DMS114 treated with DMSO at 0.1 percent for 48 hours (cell line): ENCODE data around the gene CXCL1.

Experiments
- DNase-seq: peaks from one replicate; lab custom pipeline; 2025; ENCODE audit not compliant: unreplicated experiment; lab: John Stamatoyannopoulos, UW

The CXCL1 gene

DNA sequence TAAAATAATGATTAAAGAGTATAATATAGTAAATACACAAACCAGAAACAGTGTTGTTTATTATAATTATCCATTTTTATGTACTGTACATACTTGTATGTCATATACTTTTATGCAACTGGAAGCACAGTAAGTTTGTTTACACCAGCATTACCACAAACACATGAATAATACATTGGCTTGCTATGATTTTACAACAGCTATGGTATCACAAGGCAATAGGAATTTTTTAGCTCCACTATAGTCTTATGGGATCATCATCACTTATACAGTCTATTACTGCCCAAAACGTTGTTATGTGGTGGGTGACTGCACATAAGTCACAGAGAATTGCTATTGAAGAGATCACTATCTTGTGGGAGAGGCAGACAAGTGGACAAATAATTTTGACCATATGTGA, 17.9 kb upstream of the CXCL1 start:
- no peak for DNase-seq

DNA sequence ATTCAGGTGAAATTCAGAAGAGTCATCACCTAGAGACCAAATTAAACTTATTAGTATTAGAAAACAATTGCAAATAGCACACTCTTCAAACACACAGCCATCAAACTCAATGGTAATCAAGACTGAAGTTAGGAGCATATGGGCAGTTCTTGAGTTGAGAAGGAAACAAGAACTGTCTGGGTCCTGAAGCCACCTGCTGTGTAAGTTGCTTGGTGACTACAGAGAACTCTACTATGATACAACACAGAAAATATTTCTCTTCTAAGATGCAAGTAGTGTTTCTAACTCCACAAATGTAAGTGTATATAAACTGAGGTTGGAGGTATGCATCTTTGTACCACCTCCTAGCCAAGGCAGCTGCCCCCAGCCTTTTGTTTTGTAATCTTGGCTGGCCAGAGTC, 16.4 kb upstream of the CXCL1 start:
- no peak for DNase-seq

DNA sequence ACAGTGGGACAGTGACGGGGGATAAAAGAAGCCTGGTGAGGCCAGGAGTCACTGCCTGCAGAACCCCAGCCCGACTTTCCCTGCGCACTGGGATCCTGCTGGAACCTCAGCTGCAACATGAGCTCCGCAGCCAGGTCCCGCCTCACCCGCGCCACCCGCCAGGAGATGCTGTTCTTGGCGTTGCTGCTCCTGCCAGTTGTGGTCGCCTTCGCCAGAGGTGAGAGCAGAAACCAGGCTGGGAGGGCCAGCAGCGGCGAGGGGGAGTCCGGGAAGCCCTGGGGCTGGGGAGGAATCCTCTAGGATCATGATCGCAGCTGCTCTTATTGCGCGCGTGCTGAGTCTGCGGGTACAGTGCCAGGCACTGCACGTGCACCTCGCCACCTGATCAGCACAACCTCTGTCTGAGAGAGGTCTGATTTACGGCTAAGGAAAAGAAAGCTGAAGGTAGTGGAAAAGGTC, 15.9 kb upstream of the CXCL1 start, which contains the start of gene PF4V1:
Gene PF4V1, plus strand, starts transcription at position 51 of the 459 bp plus-strand sequence. Its CDS starts 67 bp downstream, at position 118.
- no peak for DNase-seq

DNA sequence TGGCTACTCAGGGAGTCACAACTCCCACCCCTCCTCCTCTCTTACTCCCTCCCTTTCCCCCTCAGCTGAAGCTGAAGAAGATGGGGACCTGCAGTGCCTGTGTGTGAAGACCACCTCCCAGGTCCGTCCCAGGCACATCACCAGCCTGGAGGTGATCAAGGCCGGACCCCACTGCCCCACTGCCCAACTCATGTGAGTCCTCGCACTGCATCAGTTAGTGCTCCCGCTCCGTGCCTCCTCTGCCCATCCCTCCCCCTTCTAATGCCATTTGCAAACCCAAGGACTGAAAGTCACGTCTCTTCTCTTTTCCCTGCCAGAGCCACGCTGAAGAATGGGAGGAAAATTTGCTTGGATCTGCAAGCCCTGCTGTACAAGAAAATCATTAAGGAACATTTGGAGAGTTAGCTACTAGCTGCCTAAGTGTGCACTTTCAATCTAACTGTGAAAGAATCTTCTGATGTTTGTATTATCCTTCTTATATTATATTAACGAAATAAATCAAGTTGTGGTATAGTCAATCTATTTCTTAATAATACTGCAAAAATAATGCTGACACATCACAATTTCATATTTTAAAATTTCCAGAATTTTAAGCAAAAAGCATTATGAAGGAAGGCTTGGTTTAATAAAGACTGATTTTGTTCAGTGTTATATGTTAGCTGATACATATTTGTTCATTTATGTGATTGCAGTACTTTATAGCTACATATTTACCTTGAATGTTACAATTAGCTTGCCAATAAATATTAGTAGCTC, 15.3 kb upstream of the CXCL1 start:
- DNase-seq: no peak

DNA sequence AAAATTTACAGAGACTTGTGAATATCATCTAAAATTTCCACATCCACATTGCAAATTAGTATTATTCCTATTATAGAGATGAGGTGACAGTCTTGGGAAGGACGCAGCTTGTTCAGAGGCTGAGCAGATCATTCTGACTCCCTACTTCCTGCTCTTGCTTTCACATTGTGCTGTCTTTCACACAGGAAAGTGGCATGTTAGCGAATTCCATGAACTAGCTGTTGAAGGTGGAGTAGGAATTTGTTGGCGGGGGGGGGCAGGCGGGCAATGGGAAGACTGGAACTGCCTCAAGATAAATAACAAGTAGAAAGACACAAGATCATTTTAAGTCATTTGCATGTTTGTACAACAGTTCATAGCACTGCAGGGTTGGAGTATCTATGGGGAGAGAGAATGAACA, 13.8 kb upstream of the CXCL1 start:
- DNase-seq: no peak

DNA sequence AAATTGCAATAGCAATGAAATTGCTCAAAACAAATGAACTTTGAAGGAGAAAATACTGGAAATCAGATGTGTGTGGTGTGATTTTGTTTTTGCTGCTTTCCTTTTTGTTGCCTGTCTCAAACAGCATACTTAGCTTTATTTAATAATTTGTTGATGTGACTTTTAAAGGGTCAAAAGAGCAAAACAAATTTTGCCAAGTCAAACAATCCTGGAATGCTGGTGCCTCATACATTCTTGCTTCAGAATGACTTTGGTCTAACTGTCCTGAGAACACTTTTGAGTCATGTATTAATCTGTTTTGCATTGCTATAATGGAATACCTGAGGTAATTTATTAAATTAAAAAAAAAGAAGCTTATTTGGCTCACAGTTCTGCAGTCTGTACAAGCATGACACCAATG, 12.7 kb upstream of the CXCL1 start:
- no peak for DNase-seq

DNA sequence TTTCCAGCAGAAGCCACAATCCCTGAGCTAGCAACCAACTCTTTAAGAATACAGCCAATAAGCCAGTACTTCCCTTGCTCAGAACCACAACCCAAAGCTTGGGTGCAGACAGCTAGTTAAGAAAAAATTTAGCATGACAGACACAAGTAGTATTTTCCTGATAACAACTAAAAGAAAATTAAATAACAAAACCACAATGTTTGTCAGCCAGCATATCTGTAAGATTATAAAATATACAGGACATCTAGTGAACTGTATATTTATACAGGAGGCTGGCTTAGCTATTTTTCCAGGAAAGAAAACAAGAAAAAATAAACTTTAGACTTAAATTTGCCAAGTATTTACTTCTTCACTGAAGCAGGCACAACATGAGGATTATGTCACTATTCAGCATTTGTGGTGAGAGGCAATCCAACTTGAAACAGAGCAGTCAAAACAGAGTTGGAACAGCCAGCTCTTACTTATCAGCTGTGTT, 9.5 kb upstream of the CXCL1 start:
- no peak for DNase-seq

DNA sequence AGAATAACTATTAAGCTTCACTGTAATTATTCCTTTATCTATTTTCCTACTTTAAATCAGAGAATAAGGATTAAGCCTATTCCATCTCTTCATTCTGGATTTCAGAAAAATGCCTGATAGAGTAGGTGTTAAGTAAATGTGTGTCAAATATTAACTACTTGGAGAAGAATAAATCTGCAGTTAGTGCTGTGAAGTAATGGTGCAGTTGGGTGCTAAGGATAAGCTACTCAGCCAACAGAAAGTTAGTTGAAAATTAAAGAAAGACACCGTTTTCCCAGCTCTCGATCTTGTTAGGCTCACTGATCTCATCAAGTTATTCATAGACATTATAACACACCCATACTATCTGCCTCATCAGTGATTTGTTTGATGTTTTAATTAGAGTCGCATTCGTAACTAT, 9.0 kb upstream of the CXCL1 start:
- no peak for DNase-seq

DNA sequence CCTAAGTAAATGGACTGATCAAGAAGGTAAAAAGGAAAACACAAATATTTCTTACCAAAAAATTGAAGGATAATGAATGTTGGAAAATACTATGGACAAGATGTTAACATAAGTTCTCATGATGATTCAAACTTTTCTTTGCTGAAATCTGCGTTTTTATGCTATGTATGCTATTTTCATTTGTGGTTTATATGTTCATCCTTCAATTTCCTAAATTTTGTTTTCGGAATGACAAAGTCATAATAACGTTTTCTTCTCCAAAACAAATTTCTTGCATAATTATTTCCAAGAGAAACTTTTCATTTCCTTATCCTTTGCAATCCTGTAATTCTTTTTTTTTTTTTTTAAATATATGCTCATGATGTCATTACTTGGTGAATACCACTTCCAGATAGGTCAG, 8.3 kb upstream of the CXCL1 start:
- DNase-seq: no peak

DNA sequence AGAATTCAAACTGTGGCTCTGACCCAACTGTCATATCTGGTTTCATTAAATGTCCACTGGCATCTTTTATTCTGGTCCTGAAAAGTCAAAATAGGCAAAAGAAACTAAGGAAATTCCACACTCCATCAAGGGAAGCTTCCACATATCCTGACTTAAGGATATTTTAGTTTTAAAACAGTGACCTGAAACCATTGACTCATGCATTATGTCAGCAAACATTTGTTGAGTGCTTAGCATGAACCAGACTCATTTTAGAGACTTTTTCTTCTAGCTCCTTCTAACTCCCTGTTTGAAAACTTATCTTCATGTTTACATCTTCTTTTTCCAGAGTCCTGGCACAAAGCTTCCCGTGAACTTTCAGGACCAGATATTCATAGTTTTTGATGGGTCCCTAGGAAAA, 6.9 kb upstream of the CXCL1 start:
- DNase-seq: no peak

DNA sequence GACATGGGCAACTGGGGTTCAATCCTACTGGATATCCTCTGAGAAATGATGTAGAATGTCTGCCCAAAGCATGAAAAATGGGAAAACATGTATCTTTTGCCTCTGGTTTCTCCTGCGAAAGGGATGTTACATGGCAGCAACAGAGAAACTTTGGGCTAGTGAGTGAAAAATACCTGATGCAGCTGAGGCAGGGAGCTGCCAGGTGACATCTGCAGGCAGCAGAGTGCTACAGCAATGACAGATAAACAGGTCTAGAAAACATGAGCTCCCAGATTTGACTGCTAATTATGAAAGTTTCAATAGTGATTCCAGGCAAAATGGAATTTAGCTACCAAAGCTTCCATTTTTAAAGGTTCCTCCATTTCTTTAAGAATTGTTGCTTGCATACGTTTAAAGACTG, 4.8 kb upstream of the CXCL1 start:
- DNase-seq: no peak

DNA sequence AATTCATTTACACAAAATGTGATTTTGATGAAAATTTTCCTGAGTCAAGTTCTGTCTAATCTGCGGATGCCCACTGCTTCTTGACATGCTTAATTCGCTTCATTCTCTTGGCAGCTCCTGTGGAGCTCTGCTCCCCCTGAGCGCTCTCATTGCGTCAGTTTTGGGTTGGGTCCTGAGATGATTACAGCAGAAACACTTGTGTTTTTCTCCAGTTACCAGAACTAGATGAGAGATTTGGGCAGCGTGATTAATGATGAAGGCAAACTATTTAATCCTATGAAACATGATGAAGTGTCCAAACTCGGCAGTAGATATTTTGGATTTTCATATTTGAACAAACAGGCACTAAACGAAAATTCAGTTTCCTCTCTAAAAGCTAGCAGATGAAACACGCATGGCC, 4.2 kb upstream of the CXCL1 start:
- no peak for DNase-seq

DNA sequence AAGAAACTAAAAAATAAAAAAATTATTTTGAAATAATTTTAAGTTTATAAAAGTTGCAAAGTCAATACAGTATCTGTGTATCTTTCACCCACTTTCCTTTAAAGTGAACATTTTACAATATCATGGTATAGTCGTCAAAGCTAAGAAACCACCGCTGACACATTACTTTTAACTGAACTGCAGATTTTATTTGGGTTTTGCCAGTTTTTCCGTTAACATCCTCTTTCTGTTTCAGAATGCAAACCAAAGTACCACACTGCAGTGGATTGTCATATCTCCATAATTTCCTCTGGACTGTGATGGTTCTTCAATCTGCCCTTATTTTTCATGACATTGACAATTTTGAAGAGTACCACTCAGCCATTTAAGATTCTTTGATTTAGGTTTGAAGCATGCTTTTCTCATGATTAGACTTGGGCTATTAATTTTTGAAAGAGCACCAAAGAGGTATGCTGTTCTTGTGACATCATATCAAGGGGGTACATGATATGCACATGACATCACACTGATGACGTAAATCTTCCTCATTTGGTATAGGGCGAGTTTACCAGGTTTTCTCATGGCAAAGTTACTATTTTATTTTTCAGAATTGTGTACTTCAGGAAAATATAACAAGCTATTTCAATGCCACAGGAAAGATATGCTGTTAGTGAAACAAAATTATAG, 3.6 kb upstream of the CXCL1 start:
- no peak for DNase-seq

DNA sequence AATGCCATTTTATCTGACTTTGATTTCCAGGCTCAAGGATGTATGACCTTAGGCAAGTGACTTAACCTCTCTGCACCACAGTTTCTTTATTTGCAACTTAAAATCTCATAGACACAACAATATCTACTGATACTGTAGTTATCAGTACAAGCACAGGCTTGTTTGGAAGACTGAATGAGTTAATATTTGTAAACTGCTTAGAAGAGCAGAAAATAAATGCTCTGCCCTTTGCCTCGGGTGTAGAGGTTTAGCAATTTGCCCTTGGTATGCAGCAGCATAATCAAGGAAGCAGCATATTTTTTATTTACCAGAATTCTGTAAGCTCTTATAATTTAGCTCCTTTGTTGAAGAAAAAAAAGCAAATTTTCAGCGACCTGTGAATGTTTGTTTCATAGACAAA, 2.9 kb upstream of the CXCL1 start:
- no peak for DNase-seq

DNA sequence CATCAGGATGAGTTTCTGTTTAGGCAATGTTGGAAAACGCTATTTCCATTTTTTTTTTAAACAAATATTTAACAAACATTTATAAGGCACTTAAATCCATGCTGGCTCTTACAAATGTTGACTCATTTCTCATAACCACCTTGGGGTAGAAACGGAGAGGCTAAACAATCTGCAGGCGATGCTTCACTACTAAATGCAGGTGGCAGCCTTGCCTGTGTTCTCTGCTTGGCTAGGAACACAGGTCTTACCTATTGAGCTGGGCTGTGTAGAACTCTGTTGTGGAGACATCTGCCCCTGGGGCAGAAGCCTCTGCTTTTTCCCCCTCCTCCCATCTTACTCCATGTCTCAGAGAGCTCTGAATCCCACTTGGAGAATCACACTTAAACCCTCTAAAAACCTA, 1.4 kb upstream of the CXCL1 start:
- no peak for DNase-seq

DNA sequence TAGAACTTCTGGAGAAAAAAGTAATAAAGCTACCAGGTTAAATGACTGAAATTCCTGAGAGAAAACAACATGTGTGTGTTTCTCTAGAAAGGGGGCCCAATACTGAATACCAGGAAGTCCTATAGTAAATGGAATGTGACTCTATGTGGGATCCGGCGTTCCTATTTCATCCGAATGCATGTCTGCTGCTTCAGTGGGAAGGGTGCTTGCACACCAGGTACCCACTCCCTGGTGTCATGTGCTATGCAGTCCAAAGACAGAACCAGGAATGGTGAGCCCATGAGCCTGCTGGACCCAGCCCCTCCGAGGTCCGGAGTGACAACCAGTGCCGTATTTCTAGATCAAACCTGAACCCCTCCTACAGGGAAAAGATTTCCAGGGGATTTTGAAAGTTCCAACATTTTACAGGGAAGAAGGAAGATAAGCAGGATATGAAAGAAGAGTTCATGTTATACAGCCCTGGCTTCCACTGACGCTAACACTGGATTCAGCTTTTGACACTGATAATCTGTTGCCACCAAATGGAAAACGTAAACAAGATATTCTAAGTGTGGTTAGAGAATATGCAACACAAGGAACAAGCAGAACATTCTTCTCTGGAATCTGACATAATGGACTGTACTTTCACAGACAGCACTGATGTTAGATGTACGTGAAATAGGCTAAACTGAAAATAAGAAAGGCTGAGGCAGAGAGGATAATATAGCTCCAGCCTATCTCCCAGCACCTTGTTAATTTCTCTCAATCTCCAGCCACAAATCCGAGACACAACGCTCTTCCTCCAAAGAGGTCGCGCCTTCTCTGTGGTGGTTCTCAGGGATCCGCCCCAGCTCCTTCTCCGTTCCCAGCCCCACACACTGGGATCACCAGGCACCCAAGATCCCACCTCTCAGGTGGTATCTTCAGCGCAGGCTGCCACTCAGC, 725 bp upstream of the CXCL1 start:
- no peak for DNase-seq

DNA sequence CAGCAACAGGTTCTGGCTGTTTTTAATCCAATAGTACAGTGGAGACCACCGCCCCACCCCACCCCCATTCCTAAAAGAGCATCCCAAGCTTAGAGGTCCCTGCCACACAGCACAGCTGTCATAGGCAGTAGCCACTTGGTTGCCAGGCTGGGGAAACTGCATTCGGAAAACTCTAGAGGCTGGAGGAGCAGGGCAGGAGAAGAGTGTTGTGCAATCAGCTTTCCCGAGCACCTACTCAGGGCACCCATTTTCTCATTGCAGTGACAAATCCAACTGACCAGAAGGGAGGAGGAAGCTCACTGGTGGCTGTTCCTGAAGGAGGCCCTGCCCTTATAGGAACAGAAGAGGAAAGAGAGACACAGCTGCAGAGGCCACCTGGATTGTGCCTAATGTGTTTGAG, 1.1 kb downstream of the CXCL1 start:
- no peak for DNase-seq

DNA sequence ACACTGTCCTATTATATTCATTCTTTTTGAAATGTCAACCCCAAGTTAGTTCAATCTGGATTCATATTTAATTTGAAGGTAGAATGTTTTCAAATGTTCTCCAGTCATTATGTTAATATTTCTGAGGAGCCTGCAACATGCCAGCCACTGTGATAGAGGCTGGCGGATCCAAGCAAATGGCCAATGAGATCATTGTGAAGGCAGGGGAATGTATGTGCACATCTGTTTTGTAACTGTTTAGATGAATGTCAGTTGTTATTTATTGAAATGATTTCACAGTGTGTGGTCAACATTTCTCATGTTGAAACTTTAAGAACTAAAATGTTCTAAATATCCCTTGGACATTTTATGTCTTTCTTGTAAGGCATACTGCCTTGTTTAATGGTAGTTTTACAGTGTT, 1.6 kb downstream of the CXCL1 start:
- no peak for DNase-seq

DNA sequence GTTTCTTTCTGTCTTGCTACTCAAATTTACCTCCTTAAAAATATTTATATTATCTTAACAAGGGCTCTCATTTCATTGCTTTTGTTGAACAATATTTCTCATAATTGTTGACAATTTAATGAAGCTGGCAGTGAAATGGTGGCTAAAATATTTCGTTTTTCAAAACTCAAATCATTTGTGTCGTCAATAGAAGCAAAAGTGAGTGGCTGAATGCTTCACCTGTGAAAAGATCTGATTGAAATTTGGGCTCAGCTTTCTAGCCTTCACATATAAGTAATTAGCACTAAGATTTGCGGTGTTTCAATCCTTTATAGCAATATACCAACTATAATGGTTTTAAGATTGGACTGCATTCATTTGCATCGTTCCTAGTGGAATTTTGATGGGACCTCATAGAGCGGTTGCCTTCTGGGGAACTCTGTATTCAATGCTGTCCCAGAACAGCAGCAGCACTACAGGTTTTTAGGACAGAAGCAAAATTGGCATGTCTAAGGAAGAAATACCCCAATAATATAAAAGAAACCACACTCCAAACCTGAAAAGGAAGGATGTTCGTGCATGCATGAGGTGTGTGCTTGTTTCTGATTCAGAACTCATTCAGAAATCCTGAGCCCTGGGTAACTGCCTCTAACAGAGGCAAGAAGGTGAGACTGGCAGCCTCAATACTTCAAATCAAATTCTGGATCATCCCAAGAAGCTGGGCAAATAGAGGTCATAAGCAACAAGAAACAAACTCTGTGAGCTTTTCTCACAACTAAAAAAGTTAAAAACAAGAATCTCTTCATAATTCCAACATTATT, 2.5 kb downstream of the CXCL1 start:
- DNase-seq: no peak

DNA sequence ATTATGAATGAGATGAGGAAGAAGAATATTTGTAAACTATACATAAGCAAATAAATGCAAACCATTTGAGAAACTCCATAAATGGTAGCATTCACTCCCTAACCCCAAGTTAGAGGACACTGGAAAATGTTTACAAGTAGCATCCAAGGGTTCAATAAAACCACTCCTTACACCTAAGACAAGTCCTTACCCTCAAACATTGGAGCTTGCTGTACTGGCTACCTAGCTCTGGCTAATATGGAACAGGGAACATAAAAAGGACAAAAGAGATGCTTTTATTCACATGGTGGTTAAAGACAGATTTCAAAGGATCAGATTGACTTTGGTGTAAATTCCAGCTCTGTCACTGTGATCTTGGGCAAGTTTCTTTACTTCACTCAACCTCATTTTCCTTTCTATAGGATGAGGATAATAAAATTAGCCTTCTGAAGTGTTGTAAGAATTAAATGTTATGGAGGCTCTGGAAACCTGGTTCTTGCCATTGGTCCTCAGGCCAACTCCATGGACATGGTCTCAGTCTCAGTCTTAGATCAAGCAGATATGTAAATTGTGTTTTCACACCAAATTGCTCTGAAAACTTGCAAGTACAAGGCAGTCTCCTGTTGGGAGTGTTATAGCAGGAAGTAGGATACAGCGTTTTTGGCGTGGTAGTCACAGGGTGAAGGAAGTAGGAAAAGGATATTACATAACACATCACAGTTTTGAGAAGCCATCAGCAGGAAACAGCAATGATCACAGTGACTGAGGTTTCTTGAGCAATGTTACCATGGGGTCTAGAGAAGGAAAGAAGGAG, 3.3 kb downstream of the CXCL1 start:
- DNase-seq: no peak
